ENCODE results near the gene PSORS1C1.

PSORS1C1 gene

GRCh38 chr6:31126396-31127175 lies 12.0 kb downstream of the PSORS1C1 start:
- no peak for DNase-seq (ENCODE audit: low spot score)

GRCh38 chr6:31128093-31128676 lies 13.6 kb downstream of the PSORS1C1 start:
- no peak for DNase-seq (ENCODE audit: low spot score)

- DNase-seq (ENCODE audit: low spot score), result no peak
Observed at GRCh38 chr6:31129130-31129529, 14.5 kb downstream of the PSORS1C1 start.

- no peak for DNase-seq (ENCODE audit: low spot score)
Observed at GRCh38 chr6:31130751-31131150, 16.2 kb downstream of the PSORS1C1 start.

- DNase-seq (ENCODE audit: low spot score), result no peak
Observed at GRCh38 chr6:31131595-31131994, 17.0 kb downstream of the PSORS1C1 start.

GRCh38 chr6:31132806-31133205 lies 18.2 kb downstream of the PSORS1C1 start:
- DNase-seq (ENCODE audit: low spot score), result no peak

- no peak for DNase-seq (ENCODE audit: low spot score)
Observed at GRCh38 chr6:31135710-31136109, 21.1 kb downstream of the PSORS1C1 start.

GRCh38 chr6:31138982-31139381 lies 24.4 kb downstream of the PSORS1C1 start, which contains the start of gene PSORS1C2:
Gene PSORS1C2 (minus strand): TSS chr6:31139066. CDS start chr6:31139026, 40 bp downstream.
- DNase-seq (ENCODE audit: low spot score), result no peak

- no peak for DNase-seq (ENCODE audit: low spot score)
Observed at GRCh38 chr6:31139599-31139998, 25.0 kb downstream of the PSORS1C1 start.

- no peak for DNase-seq (ENCODE audit: low spot score)
Observed at GRCh38 chr6:31140643-31141042, 26.0 kb downstream of the PSORS1C1 start.

- no peak for DNase-seq (ENCODE audit: low spot score)
Observed at GRCh38 chr6:31142361-31142761, 27.8 kb downstream of the PSORS1C1 start.

GRCh38 chr6:31143148-31143547 lies 28.5 kb downstream of the PSORS1C1 start:
- no peak for DNase-seq (ENCODE audit: low spot score)

GRCh38 chr6:31144296-31144969 lies 29.8 kb downstream of the PSORS1C1 start:
- DNase-seq (ENCODE audit: low spot score), result no peak

- DNase-seq (ENCODE audit: low spot score), result no peak
Observed at GRCh38 chr6:31144970-31145340, 30.4 kb downstream of the PSORS1C1 start.

- DNase-seq (ENCODE audit: low spot score), result no peak
Observed at GRCh38 chr6:31145386-31145785, 30.8 kb downstream of the PSORS1C1 start.

- DNase-seq (ENCODE audit: low spot score), result no peak
Observed at GRCh38 chr6:31149827-31150447, 35.3 kb downstream of the PSORS1C1 start.

GRCh38 chr6:31152781-31153180 lies 38.2 kb downstream of the PSORS1C1 start:
- no peak for DNase-seq (ENCODE audit: low spot score)

GRCh38 chr6:31154436-31154835 lies 39.8 kb downstream of the PSORS1C1 start:
- DNase-seq (ENCODE audit: low spot score), result no peak

GRCh38 chr6:31156641-31157040 lies 42.0 kb downstream of the PSORS1C1 start:
- DNase-seq (ENCODE audit: low spot score), result no peak

- no peak for DNase-seq (ENCODE audit: low spot score)
Observed at GRCh38 chr6:31157513-31158139, 43.0 kb downstream of the PSORS1C1 start, which contains the start of gene CCHCR1. Gene CCHCR1 (minus strand): TSS chr6:31157802. CDS start chr6:31157600, 202 bp downstream.

- DNase-seq (ENCODE audit: low spot score), result peak; percentile 99
Observed at GRCh38 chr6:31158140-31158862, 43.7 kb downstream of the PSORS1C1 start, which contains the start of gene TCF19. Gene TCF19 (plus strand): TSS chr6:31158589. CDS start chr6:31159470, 881 bp downstream.
